ENCODE measurements around the gene TEX2. TPM values are rescaled to one million over a fixed set of nuclear protein-coding genes. Genes with fewer than 3 reads are reported as not detected.

The TEX2 gene
- polyA plus RNA-seq, 1 of the 3 experiments (the other 2 are of a cell fraction) = 24.0 TPM

GRCh38 chr17:64275016-64275415 is 12.0 kb upstream of the TEX2 start:
- Histone ChIP-seq H3K79me2 (ENCODE audit: insufficient read depth) (no peaks in the 10 kb centered on the region), H4K20me1 (ENCODE audit: insufficient read depth) (no peaks in the 10 kb centered on the region), H3K36me3 (replicated peaks in 1 of 2; ENCODE audit: control insufficient read depth in 1 of 2, insufficient read depth in 2 of 2, low read length in 1 of 2) (no peaks in the 10 kb centered on the region), H3K27ac (ENCODE audit: low read depth in 2 of 2, low read length in 1 of 2) (no peak overlapping the region), H3K9me3 (no peaks in the 10 kb centered on the region), H3K27me3 (ENCODE audit: insufficient read depth) (no peaks in the 10 kb centered on the region), H3K4me3 (ENCODE audit: low read depth in 2 of 2, low read length in 1 of 2) (no peak overlapping the region), H2AFZ (ENCODE audit: low read depth) (no peak overlapping the region), H3K9me2 (no peaks in the 10 kb centered on the region), H3K4me1 (ENCODE audit: control insufficient read depth in 1 of 2, insufficient read depth in 2 of 2, low read depth in 1 of 2, low read length in 1 of 2) (peaks cover 0 to 3% of the 10 kb centered on the region in 2 experiments; a peak in 1 of 4 replicates), H3F3A (replicated peaks; ENCODE audit: insufficient read depth) (peaks cover 4% of the 10 kb centered on the region), H3K9ac (no peak overlapping the region), H3K4me2 (no peak overlapping the region)
- ChIA-PET CTCF (interaction anchor here (0.6 to 2.2 kb wide), 3 partner anchors 38 to 349 kb away, joined by 3 to 8 read pairs (median 3); no protein-coding TSS in a partner anchor), POLR2A (no interaction called here)
- no peak for DNase-seq
- WGBS (ENCODE audit: low lambda C conversion rate) = 63% methylated on average over 3 of the region's 3 CpGs
- TF ChIP-seq SMC3 (IDR thresholded peaks at IDR 0.05; ENCODE audit: low read depth, low read length) (no peak), EP300 (IDR thresholded peaks at IDR 0.05; ENCODE audit: borderline replicate concordance in 1 of 2, low read depth in 1 of 2, low read length in 1 of 2) (no peak), RFX5 (IDR thresholded peaks at IDR 0.05; ENCODE audit: low read length) (no peak), POLR2AphosphoS5 (IDR thresholded peaks at IDR 0.05; ENCODE audit: low read depth, low read length) (no peak), NFIC (IDR thresholded peaks at IDR 0.05; ENCODE audit: borderline replicate concordance) (no peak), FOXJ3 (CRISPR knock-in tag; IDR thresholded peaks at IDR 0.05) (no peak), TEAD4 (IDR thresholded peaks at IDR 0.05; ENCODE audit: borderline replicate concordance, insufficient read depth) (no peak), CHD2 (IDR thresholded peaks at IDR 0.05; ENCODE audit: low read length, partially characterized antibody) (no peak), NRF1 (IDR thresholded peaks at IDR 0.05; ENCODE audit: low read depth, low read length) (no peak), FOXM1 (IDR thresholded peaks at IDR 0.05; ENCODE audit: low read depth) (no peak), JUND (IDR thresholded peaks at IDR 0.05) (no peak), TCF12 (IDR thresholded peaks at IDR 0.05) (no peak)
- TF ChIP-seq, protein P1, sequence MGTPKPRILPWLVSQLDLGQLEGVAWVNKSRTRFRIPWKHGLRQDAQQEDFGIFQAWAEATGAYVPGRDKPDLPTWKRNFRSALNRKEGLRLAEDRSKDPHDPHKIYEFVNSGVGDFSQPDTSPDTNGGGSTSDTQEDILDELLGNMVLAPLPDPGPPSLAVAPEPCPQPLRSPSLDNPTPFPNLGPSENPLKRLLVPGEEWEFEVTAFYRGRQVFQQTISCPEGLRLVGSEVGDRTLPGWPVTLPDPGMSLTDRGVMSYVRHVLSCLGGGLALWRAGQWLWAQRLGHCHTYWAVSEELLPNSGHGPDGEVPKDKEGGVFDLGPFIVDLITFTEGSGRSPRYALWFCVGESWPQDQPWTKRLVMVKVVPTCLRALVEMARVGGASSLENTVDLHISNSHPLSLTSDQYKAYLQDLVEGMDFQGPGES (IDR thresholded peaks at IDR 0.05; ENCODE audit: low read depth, low read length) = no peak
- TF ChIP-seq, protein P2, sequence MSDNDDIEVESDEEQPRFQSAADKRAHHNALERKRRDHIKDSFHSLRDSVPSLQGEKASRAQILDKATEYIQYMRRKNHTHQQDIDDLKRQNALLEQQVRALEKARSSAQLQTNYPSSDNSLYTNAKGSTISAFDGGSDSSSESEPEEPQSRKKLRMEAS (IDR thresholded peaks at IDR 0.05; ENCODE audit: low read depth) = no peak

GRCh38 chr17:64273006-64273405 is 9.9 kb upstream of the TEX2 start:
- no peaks in the 10 kb centered on the region for H3K9me2 ChIP-seq
- no peak overlapping the region for H3K4me2 ChIP-seq
- no peak for DNase-seq
- H3K4me3 ChIP-seq (ENCODE audit: low read depth in 2 of 2, low read length in 1 of 2) = no peak overlapping the region
- H3K9me3 ChIP-seq = no peaks in the 10 kb centered on the region
- no peak overlapping the region for H3K27ac ChIP-seq (ENCODE audit: low read depth in 2 of 2, low read length in 1 of 2)
- H2AFZ ChIP-seq (ENCODE audit: low read depth) = no peak overlapping the region
- H3K79me2 ChIP-seq (ENCODE audit: insufficient read depth) = no peaks in the 10 kb centered on the region
- CTCF ChIA-PET = interaction anchor here (0.9 to 5.1 kb wide), 6 partner anchors 8 to 354 kb away, joined by 3 to 32 read pairs (median 4); partner anchors contain the start of gene GH1
- no peaks in the 10 kb centered on the region for H3K36me3 ChIP-seq (replicated peaks in 1 of 2; ENCODE audit: control insufficient read depth in 1 of 2, insufficient read depth in 2 of 2, low read length in 1 of 2)
- no peaks in the 10 kb centered on the region for H4K20me1 ChIP-seq (ENCODE audit: insufficient read depth)
- H3F3A ChIP-seq (replicated peaks; ENCODE audit: insufficient read depth) = peaks cover 4% of the 10 kb centered on the region
- H3K27me3 ChIP-seq (ENCODE audit: insufficient read depth) = no peaks in the 10 kb centered on the region
- TF ChIP-seq TEAD4 (IDR thresholded peaks at IDR 0.05; ENCODE audit: borderline replicate concordance, insufficient read depth) = no peak
- no peak for TF ChIP-seq TCF12 (IDR thresholded peaks at IDR 0.05)
- no peak overlapping the region for H3K9ac ChIP-seq
- 84% methylated on average over 6 of the region's 6 CpGs for WGBS (ENCODE audit: low lambda C conversion rate)
- H3K4me1 ChIP-seq (ENCODE audit: control insufficient read depth in 1 of 2, insufficient read depth in 2 of 2, low read depth in 1 of 2, low read length in 1 of 2) = peaks cover 0 to 7% of the 10 kb centered on the region in 2 experiments; a peak in 1 of 4 replicates
- POLR2A ChIA-PET = interaction anchor here (1.2 to 2.2 kb wide), 2 partner anchors 10 to 127 kb away, joined by 3 to 14 read pairs; no protein-coding TSS in a partner anchor
